Stimulated activated naive CD8-positive, alpha-beta T cell treated with anti-CD3 and anti-CD28 coated beads, Interleukin-15, Interleukin-2, amounts not matched to agents 100 U/mL and 50 U/mL, for 24 hours (primary cell): Measurements from ENCODE around the gene FAT1.

ENCODE experiments used
- ATAC-seq: fragments of 150-1000 bp; cut with Tn5 transposase; one replicate; pipeline ENCODE4 v1.10.0; 2021
- DNase-seq: peaks from one replicate; pipeline ENCODE4 v3.0.0; 2021

Gene FAT1

GRCh38 chr4:186724058-186724863, 605 bp upstream of the FAT1 start:
- DNase-seq = peak; percentile 5

GRCh38 chr4:186722796-186723291, 812 bp downstream of the FAT1 start:
- ATAC-seq (no peak), DNase-seq (no peak)

More at GRCh38 chr4:186724058-186724863, 605 bp upstream of the FAT1 start:
- ATAC-seq = no peak

- no peak for ATAC-seq
- DNase-seq = peak; percentile 20
Measured at GRCh38 chr4:186719925-186720694, 3.5 kb downstream of the FAT1 start.

GRCh38 chr4:186717556-186717955, 6.1 kb downstream of the FAT1 start:
- ATAC-seq = no peak
- DNase-seq = no peak

- ATAC-seq = no peak
- DNase-seq = no peak
Measured at GRCh38 chr4:186715077-186715476, 8.6 kb downstream of the FAT1 start.

GRCh38 chr4:186714006-186714675, 9.5 kb downstream of the FAT1 start:
- DNase-seq (no peak), ATAC-seq (no peak)

GRCh38 chr4:186712690-186713089, 11.0 kb downstream of the FAT1 start:
- ATAC-seq = no peak
- no peak for DNase-seq

GRCh38 chr4:186710521-186711119, 13.0 kb downstream of the FAT1 start:
- DNase-seq (no peak), ATAC-seq (no peak)

- no peak for ATAC-seq
- DNase-seq = no peak
Measured at GRCh38 chr4:186709517-186709916, 14.1 kb downstream of the FAT1 start.

GRCh38 chr4:186708554-186708953, 15.1 kb downstream of the FAT1 start:
- no peak for DNase-seq
- ATAC-seq = no peak

- no peak for DNase-seq
- ATAC-seq = no peak
Measured at GRCh38 chr4:186707996-186708395, 15.7 kb downstream of the FAT1 start.

GRCh38 chr4:186707574-186707973, 16.1 kb downstream of the FAT1 start:
- DNase-seq (no peak), ATAC-seq (no peak)

- ATAC-seq = no peak
- no peak for DNase-seq
Measured at GRCh38 chr4:186704057-186704456, 19.6 kb downstream of the FAT1 start.

- ATAC-seq (no peak), DNase-seq (no peak)
Measured at GRCh38 chr4:186703510-186703909, 20.1 kb downstream of the FAT1 start.

- DNase-seq (no peak), ATAC-seq (no peak)
Measured at GRCh38 chr4:186702940-186703339, 20.7 kb downstream of the FAT1 start.

GRCh38 chr4:186702297-186702696, 21.4 kb downstream of the FAT1 start:
- DNase-seq (no peak), ATAC-seq (no peak)

GRCh38 chr4:186701788-186702187, 21.9 kb downstream of the FAT1 start:
- DNase-seq (no peak), ATAC-seq (no peak)

GRCh38 chr4:186701273-186701672, 22.4 kb downstream of the FAT1 start:
- ATAC-seq (no peak), DNase-seq (no peak)

GRCh38 chr4:186700746-186701145, 22.9 kb downstream of the FAT1 start:
- ATAC-seq (no peak), DNase-seq (no peak)

GRCh38 chr4:186699881-186700397, 23.7 kb downstream of the FAT1 start:
- no peak for ATAC-seq
- no peak for DNase-seq

- no peak for ATAC-seq
Measured at GRCh38 chr4:186699298-186699697, 24.4 kb downstream of the FAT1 start.

GRCh38 chr4:186698525-186698924, 25.1 kb downstream of the FAT1 start:
- ATAC-seq (no peak), DNase-seq (no peak)

More at GRCh38 chr4:186699298-186699697, 24.4 kb downstream of the FAT1 start:
- no peak for DNase-seq
